Type B pancreatic cell (in vitro differentiated cells): ENCODE measurements around the gene ARVCF. TPM values are rescaled to one million over a fixed set of nuclear protein-coding genes. Genes with fewer than 3 reads are reported as not detected.

Source experiments
- DNase-seq: peaks from one replicate; pipeline ENCODE4 v3.0.0; 2021; ENCODE audit warnings: mixed read lengths; ENCODE audit not compliant: unreplicated experiment; ENCODE audit errors: extremely low spot score
- H3K27ac Mint-ChIP-seq: 2 replicates; pipeline ENCODE4 v1.8.0; 2021; ENCODE audit warnings: mild to moderate bottlenecking, mixed read lengths
- H3K27me3 Mint-ChIP-seq: 2 replicates; pipeline ENCODE4 v1.8.0; 2021; ENCODE audit warnings: mixed read lengths
- H3K36me3 Mint-ChIP-seq: 2 replicates; pipeline ENCODE4 v1.8.0; 2021; ENCODE audit warnings: mixed read lengths
- H3K4me1 Mint-ChIP-seq: one replicate; pipeline ENCODE4 v1.8.0; 2021; ENCODE audit warnings: mixed read lengths; ENCODE audit not compliant: unreplicated experiment
- H3K4me3 Mint-ChIP-seq: 2 replicates; pipeline ENCODE4 v1.8.0; 2021; ENCODE audit warnings: mild to moderate bottlenecking, mixed read lengths
- H3K9me3 Mint-ChIP-seq: 2 replicates; pipeline ENCODE4 v1.8.0; 2021; ENCODE audit warnings: mixed read lengths
- long read RNA-seq: library from polyadenylated mRNA; unstranded; transcript quantifications from one replicate; pipeline ENCODE4 v2.0.0, GENCODE V29; 2020
- total RNA-seq: library from RNA; stranded (reverse); gene quantifications from 2 replicates; pipeline ENCODE4 v1.2.1, GENCODE V29; 2021; ENCODE audit warnings: low replicate concordance
- TF ChIP-seq, protein P1 (sequence below): fragments of 200-600 bp; sonication (generic); conservative IDR thresholded peaks from 2 replicates; pipeline ENCODE4 v1.5.0; 2021; ENCODE audit warnings: antibody characterized with exemption, mild to moderate bottlenecking

ARVCF gene, protein sequence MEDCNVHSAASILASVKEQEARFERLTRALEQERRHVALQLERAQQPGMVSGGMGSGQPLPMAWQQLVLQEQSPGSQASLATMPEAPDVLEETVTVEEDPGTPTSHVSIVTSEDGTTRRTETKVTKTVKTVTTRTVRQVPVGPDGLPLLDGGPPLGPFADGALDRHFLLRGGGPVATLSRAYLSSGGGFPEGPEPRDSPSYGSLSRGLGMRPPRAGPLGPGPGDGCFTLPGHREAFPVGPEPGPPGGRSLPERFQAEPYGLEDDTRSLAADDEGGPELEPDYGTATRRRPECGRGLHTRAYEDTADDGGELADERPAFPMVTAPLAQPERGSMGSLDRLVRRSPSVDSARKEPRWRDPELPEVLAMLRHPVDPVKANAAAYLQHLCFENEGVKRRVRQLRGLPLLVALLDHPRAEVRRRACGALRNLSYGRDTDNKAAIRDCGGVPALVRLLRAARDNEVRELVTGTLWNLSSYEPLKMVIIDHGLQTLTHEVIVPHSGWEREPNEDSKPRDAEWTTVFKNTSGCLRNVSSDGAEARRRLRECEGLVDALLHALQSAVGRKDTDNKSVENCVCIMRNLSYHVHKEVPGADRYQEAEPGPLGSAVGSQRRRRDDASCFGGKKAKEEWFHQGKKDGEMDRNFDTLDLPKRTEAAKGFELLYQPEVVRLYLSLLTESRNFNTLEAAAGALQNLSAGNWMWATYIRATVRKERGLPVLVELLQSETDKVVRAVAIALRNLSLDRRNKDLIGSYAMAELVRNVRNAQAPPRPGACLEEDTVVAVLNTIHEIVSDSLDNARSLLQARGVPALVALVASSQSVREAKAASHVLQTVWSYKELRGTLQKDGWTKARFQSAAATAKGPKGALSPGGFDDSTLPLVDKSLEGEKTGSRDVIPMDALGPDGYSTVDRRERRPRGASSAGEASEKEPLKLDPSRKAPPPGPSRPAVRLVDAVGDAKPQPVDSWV
- 40.8 and 55.3 TPM in 2 replicates for total RNA-seq
- long read RNA-seq = 0 reads

DNA sequence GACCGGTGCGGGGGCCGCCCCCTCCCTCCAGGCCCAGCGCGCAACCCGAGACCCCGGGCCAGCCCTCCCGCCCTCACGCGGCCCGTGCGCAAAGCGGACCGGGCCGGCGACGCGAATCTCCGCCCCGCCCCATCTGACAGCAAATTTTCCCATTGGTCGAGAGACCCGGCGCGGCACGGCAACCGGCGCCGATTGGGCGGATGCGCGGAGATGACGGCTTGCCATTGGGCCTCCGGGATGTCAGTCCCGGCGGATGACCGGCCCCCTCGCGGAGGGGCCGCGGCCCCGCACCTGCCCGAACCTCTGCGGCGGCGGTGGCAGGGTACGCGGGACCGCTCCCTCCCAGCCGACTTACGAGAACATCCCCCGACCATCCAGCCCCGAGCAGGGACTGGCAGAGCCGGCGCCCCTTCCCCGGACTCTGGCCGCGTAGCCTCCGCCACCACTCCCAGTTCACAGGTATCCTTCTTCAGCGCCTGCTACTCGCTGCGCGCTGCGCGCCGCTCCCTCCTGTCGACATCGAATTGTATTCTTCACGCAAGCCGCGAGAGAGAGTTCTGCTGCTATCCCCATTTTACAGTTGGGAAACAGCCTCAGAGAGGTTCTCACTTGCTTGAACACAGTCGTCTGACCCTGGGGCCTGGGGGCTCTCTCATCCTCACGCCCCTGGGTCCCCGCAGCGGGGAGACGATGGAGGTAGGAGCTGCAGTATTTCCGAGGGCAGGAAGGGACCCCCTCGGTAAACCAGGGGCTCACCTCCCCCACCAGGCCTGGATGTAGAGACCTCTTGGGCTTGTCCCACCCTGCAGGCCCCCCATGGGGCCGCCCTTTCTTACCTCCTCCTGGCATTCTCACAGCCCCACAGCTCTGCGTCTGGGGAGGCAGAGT, at the start of gene ARVCF:
Gene ARVCF, minus strand, starts transcription at position 90 of the 888 bp plus-strand sequence. CDS start 26,029 bp downstream, outside the sequence.
- Mint-ChIP-seq H3K27ac (peak within 1 kb of the TSS; percentile 23), H3K27me3 (peaks cover 48% of the 10 kb centered on the region), H3K4me1 (no peaks in the 10 kb centered on the region), H3K9me3 (no peaks in the 10 kb centered on the region), H3K36me3 (no peaks in the 10 kb centered on the region), H3K4me3 (peak within 1 kb of the TSS; percentile 88)
- TF ChIP-seq, protein P1, sequence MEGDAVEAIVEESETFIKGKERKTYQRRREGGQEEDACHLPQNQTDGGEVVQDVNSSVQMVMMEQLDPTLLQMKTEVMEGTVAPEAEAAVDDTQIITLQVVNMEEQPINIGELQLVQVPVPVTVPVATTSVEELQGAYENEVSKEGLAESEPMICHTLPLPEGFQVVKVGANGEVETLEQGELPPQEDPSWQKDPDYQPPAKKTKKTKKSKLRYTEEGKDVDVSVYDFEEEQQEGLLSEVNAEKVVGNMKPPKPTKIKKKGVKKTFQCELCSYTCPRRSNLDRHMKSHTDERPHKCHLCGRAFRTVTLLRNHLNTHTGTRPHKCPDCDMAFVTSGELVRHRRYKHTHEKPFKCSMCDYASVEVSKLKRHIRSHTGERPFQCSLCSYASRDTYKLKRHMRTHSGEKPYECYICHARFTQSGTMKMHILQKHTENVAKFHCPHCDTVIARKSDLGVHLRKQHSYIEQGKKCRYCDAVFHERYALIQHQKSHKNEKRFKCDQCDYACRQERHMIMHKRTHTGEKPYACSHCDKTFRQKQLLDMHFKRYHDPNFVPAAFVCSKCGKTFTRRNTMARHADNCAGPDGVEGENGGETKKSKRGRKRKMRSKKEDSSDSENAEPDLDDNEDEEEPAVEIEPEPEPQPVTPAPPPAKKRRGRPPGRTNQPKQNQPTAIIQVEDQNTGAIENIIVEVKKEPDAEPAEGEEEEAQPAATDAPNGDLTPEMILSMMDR = peak; percentile 56
- peak; percentile 94 for DNase-seq

DNA sequence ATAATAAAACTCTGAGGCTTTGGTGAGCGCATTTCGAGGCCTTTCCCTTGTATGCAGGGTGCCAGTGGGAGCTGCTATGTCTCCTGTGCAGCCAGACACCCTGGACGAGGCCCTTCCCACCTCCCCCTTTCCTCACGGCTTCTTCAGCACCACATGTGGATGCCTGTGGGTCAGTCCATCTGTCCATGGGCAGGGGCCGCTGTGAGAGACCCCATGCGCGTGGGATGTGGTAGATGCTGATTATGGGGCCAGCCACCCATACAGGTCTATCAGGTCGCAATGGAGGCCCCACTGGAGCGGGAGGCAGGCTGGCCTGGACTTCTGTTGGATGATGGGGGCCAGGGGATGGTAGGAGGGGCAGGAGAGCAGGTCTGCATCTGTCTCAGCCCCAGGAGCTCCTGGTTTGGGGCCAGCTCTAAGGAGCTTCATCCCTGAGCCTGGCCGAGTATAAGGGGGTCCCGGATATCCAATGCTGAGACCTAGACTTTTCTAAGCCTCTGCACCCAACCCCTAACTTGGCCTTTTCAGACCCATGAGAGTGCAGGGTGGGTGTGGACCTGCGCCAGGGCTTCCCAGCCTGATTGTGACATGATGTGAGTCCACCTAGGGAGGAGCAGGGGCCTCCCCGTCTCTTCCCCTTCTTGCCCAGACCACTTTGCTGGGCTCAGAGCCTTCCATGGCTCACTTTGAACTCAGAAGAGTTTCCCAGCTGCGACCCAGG, 49.4 kb upstream of the ARVCF start:
- Mint-ChIP-seq H3K4me1 (no peaks in the 10 kb centered on the region), H3K4me3 (no peak overlapping the region), H3K27ac (no peak overlapping the region), H3K36me3 (no peaks in the 10 kb centered on the region), H3K9me3 (no peaks in the 10 kb centered on the region), H3K27me3 (no peaks in the 10 kb centered on the region)
- DNase-seq = no peak
- TF ChIP-seq, protein P1 = no peak

DNA sequence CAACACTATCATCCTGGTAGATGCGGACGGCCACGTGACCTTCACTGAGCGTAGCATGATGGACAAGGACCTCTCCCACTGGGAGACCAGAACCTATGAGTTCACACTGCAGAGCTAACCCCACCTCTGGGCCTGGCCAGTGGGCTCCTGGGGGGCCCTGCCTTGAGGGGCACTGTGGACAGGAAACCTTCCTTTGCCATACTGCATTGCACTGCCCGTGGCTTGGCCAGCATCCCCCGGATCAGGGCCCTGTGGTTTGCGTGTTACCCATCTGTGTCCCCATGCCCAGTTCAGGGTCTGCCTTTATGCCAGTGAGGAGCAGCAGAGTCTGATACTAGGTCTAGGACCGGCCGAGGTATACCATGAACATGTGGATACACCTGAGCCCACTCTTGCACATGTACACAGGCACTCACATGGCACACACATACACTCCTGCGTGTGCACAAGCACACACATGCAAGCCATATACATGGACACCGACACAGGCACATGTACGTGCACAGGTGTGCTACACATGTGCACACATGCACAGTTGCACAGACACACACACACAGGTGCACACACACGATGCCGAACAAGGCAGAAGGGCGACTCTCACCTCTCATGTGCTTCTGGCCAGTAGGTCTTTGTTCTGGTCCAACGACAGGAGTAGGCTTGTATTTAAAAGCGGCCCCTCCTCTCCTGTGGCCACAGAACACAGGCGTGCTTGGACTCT, 48.1 kb upstream of the ARVCF start:
- no peak overlapping the region for H3K27ac Mint-ChIP-seq
- H3K9me3 Mint-ChIP-seq = no peaks in the 10 kb centered on the region
- no peak overlapping the region for H3K4me3 Mint-ChIP-seq
- H3K27me3 Mint-ChIP-seq = no peaks in the 10 kb centered on the region
- no peaks in the 10 kb centered on the region for H3K4me1 Mint-ChIP-seq
- DNase-seq = no peak
- TF ChIP-seq, protein P1 = no peak
- no peaks in the 10 kb centered on the region for H3K36me3 Mint-ChIP-seq

DNA sequence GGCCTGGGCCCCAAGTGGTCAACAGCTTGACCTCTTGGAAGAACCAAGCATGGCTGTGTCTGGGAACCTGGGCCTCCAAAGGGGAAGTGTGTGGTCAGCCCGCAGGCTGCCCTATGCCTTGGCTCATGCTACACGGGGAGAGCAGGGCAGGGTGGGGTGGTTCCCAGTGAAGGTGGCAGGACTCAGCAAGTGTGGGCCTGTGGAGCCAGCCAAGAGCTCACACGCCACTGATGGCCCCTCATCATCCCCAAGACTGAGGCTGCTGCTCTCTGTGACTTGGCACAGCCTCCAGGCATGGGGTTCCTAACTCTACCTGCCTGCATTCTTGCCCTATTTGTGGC, 47.5 kb upstream of the ARVCF start:
- Mint-ChIP-seq H3K9me3 (no peaks in the 10 kb centered on the region), H3K4me3 (no peak overlapping the region), H3K27me3 (no peaks in the 10 kb centered on the region), H3K4me1 (no peaks in the 10 kb centered on the region), H3K27ac (no peak overlapping the region), H3K36me3 (no peaks in the 10 kb centered on the region)
- TF ChIP-seq, protein P1 = no peak
- DNase-seq = no peak
